HepG2 (cell line): ENCODE data around the gene GMEB1. TPM values are rescaled to one million over a fixed set of nuclear protein-coding genes. Genes with fewer than 3 reads are reported as not detected.
A peak's percentile ranks its signal among the peaks of the same experiment; 100 is the strongest.

Source experiments
- ATF7-NPFF ChIP-seq: sonication (generic); formaldehyde crosslinking; IDR thresholded peaks from 2 replicates; pipeline ENCODE4 v1.8.1; 2023; ENCODE audit warnings: mild to moderate bottlenecking, low read depth, missing genetic modification reagents, moderate library complexity
- CBX2 ChIP-seq, 2 experiments: fragments of 200-600 bp in 1 of 2; sonication (generic); formaldehyde crosslinking in 1 of 2; IDR thresholded peaks; 2 replicates each; pipeline versions ENCODE4 v1.7.0 to v1.8.1; 2018 to 2022; ENCODE audit warnings: low read depth in 2 of 2, low read length in 1 of 2, mild to moderate bottlenecking in 1 of 2, missing genetic modification reagents in 1 of 2
- ETV5 ChIP-seq: IDR thresholded peaks from 2 replicates; pipeline ENCODE4 v1.6.1; 2018; ENCODE audit warnings: missing biosample characterization, missing genetic modification reagents, inconsistent platforms, borderline replicate concordance
- HHEX ChIP-seq: IDR thresholded peaks from 2 replicates; pipeline ENCODE4 v1.6.1; 2016; ENCODE audit warnings: control low read depth
- HNRNPUL1 ChIP-seq: fragments of 200-400 bp; formaldehyde crosslinking; IDR thresholded peaks from 2 replicates; pipeline ENCODE4 v1.6.1; 2017; ENCODE audit warnings: low read depth, mild to moderate bottlenecking, low read length, moderate library complexity
- JUND ChIP-seq: sonication (generic); formaldehyde crosslinking; IDR thresholded peaks from 2 replicates; pipeline ENCODE4 v1.8.0; 2022; ENCODE audit warnings: mild to moderate bottlenecking, missing genetic modification reagents
- KAT7 ChIP-seq: IDR thresholded peaks from 2 replicates; pipeline ENCODE4 v1.6.1; 2018; ENCODE audit warnings: borderline replicate concordance, missing compliant biosample characterization
- NKX3-1 ChIP-seq: sonication (generic); formaldehyde crosslinking; IDR thresholded peaks from 2 replicates; pipeline ENCODE4 v1.5.0; 2020; ENCODE audit warnings: missing genetic modification reagents
- NR2F1 ChIP-seq, 2 experiments: fragments of 450-650 bp in 1 of 2; formaldehyde crosslinking in 1 of 2; IDR thresholded peaks; 2 replicates each; pipeline versions ENCODE4 v1.5.0 to v1.6.1; 2016 to 2020; ENCODE audit warnings: mild to moderate bottlenecking in 1 of 2, missing compliant biosample characterization in 1 of 2, missing genetic modification reagents in 1 of 2, moderate library complexity in 1 of 2
- PITX1 ChIP-seq: sonication (generic); formaldehyde crosslinking; IDR thresholded peaks from 2 replicates; pipeline ENCODE4 v1.5.1; 2020; ENCODE audit warnings: mild to moderate bottlenecking, missing genetic modification reagents
- RFX5 ChIP-seq: IDR thresholded peaks from 2 replicates; pipeline ENCODE4 v1.6.1; 2011; ENCODE audit warnings: low read depth, low read length, improper control_type of control experiment
- SKI ChIP-seq: fragments of 450-650 bp; IDR thresholded peaks from one replicate; pipeline ENCODE4 v1.6.1; 2018; ENCODE audit warnings: mild to moderate bottlenecking; ENCODE audit not compliant: partially characterized antibody
- SRF ChIP-seq: IDR thresholded peaks from 2 replicates; pipeline ENCODE4 v1.6.1; 2011; ENCODE audit warnings: mild to moderate bottlenecking, low read depth, low read length, moderate library complexity
- ZFP82 ChIP-seq: sonication (generic); formaldehyde crosslinking; IDR thresholded peaks from 2 replicates; pipeline ENCODE4 v1.5.1; 2020; ENCODE audit warnings: mild to moderate bottlenecking, missing genetic modification reagents, borderline replicate concordance
- ZNF160 ChIP-seq: sonication (generic); formaldehyde crosslinking; IDR thresholded peaks from 2 replicates; pipeline ENCODE4 v1.8.0; 2022; ENCODE audit warnings: mild to moderate bottlenecking, inconsistent platforms, missing genetic modification reagents
- ZNF180 ChIP-seq: sonication (generic); formaldehyde crosslinking; IDR thresholded peaks from 2 replicates; pipeline ENCODE4 v1.4.0; 2020; ENCODE audit warnings: low read depth, missing genetic modification reagents, borderline replicate concordance
- ZNF205 ChIP-seq: IDR thresholded peaks from 2 replicates; pipeline ENCODE4 v1.6.1; 2018; ENCODE audit warnings: missing biosample characterization, missing genetic modification reagents
- ZNF337 ChIP-seq: sonication (generic); formaldehyde crosslinking; IDR thresholded peaks from 2 replicates; pipeline ENCODE4 v1.5.1; 2020; ENCODE audit warnings: missing genetic modification reagents, low read depth, mild to moderate bottlenecking, borderline replicate concordance
- ZNF567 ChIP-seq: sonication (generic); formaldehyde crosslinking; IDR thresholded peaks from 2 replicates; pipeline ENCODE4 v1.8.1; 2023; ENCODE audit warnings: mild to moderate bottlenecking, missing genetic modification reagents, borderline replicate concordance
- ZNF747 ChIP-seq: sonication (generic); formaldehyde crosslinking; IDR thresholded peaks from 2 replicates; pipeline ENCODE4 v1.8.1; 2023; ENCODE audit warnings: missing genetic modification reagents, mild to moderate bottlenecking, borderline replicate concordance
- polyA plus RNA-seq, 8 experiments: library from polyadenylated mRNA; depleted of rRNA in 3 of 8; stranded (reverse) in 7 of 8; unstranded in 1 of 8; fragments of >200 nt; fragmentation: Illumina TruSeq in 4 of 8; extraction: Trizol in 4 of 8; gene quantifications; 2 replicates each; pipeline versions ENCODE4 v1.2.1 to v1.2.3, GENCODE V29; 2011 to 2016; ENCODE audit warnings: low read depth in 4 of 8, missing spikeins in 1 of 8, mixed read lengths in 1 of 8; ENCODE audit not compliant: insufficient read depth in 1 of 8
- total RNA-seq, 5 experiments: library from RNA; depleted of rRNA; stranded (reverse); fragments of >200 nt; fragmentation: Illumina TruSeq; extraction: Trizol; gene quantifications; 2 replicates each; pipeline ENCODE4 v1.2.3, GENCODE V29; 2016; ENCODE audit warnings: low read depth in 1 of 5
- TF ChIP-seq, protein P1 (sequence below): sonication (generic); formaldehyde crosslinking; IDR thresholded peaks from 2 replicates; pipeline ENCODE4 v1.5.0; 2020; ENCODE audit warnings: missing genetic modification reagents, mild to moderate bottlenecking, borderline replicate concordance
- TF ChIP-seq, protein P2 (sequence below): sonication (generic); formaldehyde crosslinking; IDR thresholded peaks from 2 replicates; pipeline ENCODE4 v1.4.0; 2020; ENCODE audit warnings: missing genetic modification reagents

The GMEB1 gene
- total and polyA plus RNA-seq, 2 of the 13 experiments (the other 11 are each of a cell fraction or from before 2014, with no cell fraction given): 3.0 to 6.0 TPM

DNA sequence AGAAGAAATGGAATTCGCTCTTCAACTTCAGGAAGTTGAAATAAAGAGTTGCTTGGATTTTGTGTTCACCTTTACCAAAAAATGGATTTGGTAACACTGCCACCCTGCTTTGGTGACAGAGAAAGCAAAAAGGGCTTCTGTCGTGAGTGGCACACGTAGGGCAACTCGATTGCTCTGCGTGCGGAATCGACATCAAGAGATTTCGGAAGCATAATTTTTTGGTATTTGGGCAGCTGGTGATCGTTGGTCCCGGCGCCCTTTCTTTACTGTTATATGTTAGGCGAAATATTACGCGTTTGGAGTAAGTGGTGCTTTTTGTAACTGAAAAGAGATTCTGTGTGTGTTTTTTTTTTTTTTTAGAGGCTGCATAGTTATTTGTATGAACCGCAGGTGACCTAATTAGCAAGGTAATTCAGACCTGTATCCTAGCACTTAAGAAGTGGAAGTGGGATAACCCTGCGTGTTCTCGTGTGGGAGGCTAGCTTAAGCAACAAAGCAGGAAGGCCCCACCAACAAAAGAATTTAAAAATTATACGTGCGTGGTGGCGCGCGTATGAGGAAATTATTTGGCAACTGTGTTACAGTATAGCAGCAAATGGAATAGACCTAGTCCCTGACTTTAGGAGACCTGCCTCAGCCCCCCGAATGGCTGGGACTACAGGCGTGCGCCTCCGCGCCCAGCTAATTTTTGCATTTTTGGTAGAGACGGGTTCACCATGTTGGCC lies 19.9 kb upstream of the GMEB1 start, which contains the start of gene RNU11 (continued):
- 0 out of 2 replicates have a peak, but pooled peaks have one; percentile 41 for TF ChIP-seq ZNF337
- no peak; the same call in 1 of the 2 replicates for TF ChIP-seq PITX1 (CRISPR knock-in tag)
- TF ChIP-seq SRF: peak; percentile 56
- TF ChIP-seq ATF7-NPFF (CRISPR knock-in tag): peak; percentile 91
- TF ChIP-seq HHEX (CRISPR knock-in tag): peak; percentile 56; the same call in 1 of the 2 replicates
- TF ChIP-seq CBX2 (IDR thresholded peaks at IDR 0.05; ENCODE audit: low read depth, low read length): peak; percentile 87; the same call in 1 of the 2 replicates
- no peak for TF ChIP-seq CBX2 (CRISPR knock-in tag; IDR thresholded peaks at IDR 0.05; ENCODE audit: low read depth)
- peak; percentile 95 for TF ChIP-seq ZNF160 (CRISPR knock-in tag)
- peak; percentile 31 for TF ChIP-seq SKI
- TF ChIP-seq, protein P1, sequence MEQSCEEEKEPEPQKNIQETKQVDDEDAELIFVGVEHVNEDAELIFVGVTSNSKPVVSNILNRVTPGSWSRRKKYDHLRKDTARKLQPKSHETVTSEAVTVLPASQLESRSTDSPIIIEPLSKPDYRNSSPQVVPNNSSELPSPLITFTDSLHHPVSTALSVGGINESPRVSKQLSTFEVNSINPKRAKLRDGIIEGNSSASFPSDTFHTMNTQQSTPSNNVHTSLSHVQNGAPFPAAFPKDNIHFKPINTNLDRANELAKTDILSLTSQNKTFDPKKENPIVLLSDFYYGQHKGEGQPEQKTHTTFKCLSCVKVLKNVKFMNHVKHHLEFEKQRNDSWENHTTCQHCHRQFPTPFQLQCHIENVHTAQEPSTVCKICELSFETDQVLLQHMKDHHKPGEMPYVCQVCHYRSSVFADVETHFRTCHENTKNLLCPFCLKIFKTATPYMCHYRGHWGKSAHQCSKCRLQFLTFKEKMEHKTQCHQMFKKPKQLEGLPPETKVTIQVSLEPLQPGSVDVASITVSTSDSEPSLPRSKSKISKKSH (CRISPR knock-in tag): no peak
- peak; percentile 74 for TF ChIP-seq JUND (CRISPR knock-in tag)
- TF ChIP-seq KAT7: no peak
- 0 out of 2 replicates have a peak, but pooled peaks have one; percentile 8 for TF ChIP-seq ZFP82 (CRISPR knock-in tag)
- TF ChIP-seq ZNF180 (CRISPR knock-in tag): 0 out of 2 replicates have a peak, but pooled peaks have one; percentile 80
- no peak for TF ChIP-seq HNRNPUL1
- TF ChIP-seq ZNF205 (CRISPR knock-in tag): peak; percentile 92
- TF ChIP-seq RFX5: no peak
- peak; percentile 58; the same call in 1 of the 2 replicates for TF ChIP-seq ETV5
- TF ChIP-seq ZNF567 (CRISPR knock-in tag): peak; percentile 77; the same call in 1 of the 2 replicates
- TF ChIP-seq NKX3-1 (CRISPR knock-in tag): peak; percentile 95
- TF ChIP-seq ZNF747 (CRISPR knock-in tag): peak; percentile 63
- TF ChIP-seq, protein P2, sequence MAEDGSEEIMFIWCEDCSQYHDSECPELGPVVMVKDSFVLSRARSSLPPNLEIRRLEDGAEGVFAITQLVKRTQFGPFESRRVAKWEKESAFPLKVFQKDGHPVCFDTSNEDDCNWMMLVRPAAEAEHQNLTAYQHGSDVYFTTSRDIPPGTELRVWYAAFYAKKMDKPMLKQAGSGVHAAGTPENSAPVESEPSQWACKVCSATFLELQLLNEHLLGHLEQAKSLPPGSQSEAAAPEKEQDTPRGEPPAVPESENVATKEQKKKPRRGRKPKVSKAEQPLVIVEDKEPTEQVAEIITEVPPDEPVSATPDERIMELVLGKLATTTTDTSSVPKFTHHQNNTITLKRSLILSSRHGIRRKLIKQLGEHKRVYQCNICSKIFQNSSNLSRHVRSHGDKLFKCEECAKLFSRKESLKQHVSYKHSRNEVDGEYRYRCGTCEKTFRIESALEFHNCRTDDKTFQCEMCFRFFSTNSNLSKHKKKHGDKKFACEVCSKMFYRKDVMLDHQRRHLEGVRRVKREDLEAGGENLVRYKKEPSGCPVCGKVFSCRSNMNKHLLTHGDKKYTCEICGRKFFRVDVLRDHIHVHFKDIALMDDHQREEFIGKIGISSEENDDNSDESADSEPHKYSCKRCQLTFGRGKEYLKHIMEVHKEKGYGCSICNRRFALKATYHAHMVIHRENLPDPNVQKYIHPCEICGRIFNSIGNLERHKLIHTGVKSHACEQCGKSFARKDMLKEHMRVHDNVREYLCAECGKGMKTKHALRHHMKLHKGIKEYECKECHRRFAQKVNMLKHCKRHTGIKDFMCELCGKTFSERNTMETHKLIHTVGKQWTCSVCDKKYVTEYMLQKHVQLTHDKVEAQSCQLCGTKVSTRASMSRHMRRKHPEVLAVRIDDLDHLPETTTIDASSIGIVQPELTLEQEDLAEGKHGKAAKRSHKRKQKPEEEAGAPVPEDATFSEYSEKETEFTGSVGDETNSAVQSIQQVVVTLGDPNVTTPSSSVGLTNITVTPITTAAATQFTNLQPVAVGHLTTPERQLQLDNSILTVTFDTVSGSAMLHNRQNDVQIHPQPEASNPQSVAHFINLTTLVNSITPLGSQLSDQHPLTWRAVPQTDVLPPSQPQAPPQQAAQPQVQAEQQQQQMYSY (CRISPR knock-in tag): peak; percentile 67; the same call in 1 of the 2 replicates
- peak in 1 of 2 experiments; percentile 57; a peak in 2 of 4 replicates for TF ChIP-seq NR2F1 (CRISPR knock-in tag; IDR thresholded peaks at IDR 0.05)
